A673 (cell line): ENCODE measurements around the gene DNAH2.

ENCODE experiments used
- CTCF ChIP-seq: fragments of 300-800, 200-600 bp; sonication (generic); conservative IDR thresholded peaks from 2 replicates; pipeline ENCODE4 v1.5.1; 2017; ENCODE audit warnings: low read depth, mild to moderate bottlenecking, antibody characterized with exemption, low read length, moderate library complexity, mixed read lengths
- EZH2 ChIP-seq: fragments of 200-600 bp; sonication (generic); IDR thresholded peaks from 2 replicates; pipeline ENCODE4 v1.6.1; 2017; ENCODE audit warnings: borderline replicate concordance, low read depth, mild to moderate bottlenecking, mixed read lengths, antibody characterized with exemption, low read length; ENCODE audit not compliant: poor library complexity, severe bottlenecking

- no peak for TF ChIP-seq CTCF
- TF ChIP-seq EZH2: no peak
Observed at GRCh38 chr17:7838090-7839075, 120.8 kb downstream of the DNAH2 start.
